IMR-90 (cell line): ENCODE data around the gene HMX1. TPM values are rescaled to one million over a fixed set of nuclear protein-coding genes. Genes with fewer than 3 reads are reported as not detected.

ENCODE experiments used
- ATAC-seq: fragments of 200-7000 bp; cut with Tn5 transposase; 2 replicates; pipeline ENCODE4 v1.9.1; 2020; ENCODE audit warnings: low read depth, mild to moderate bottlenecking, moderate library complexity
- BruUV-seq: library from RNA; stranded (reverse); fragments of 400-500 nt; replicated peaks from 2 replicates; lab custom pipeline; 2021; lab: Mats Ljungman, UMichigan
- CTCF ChIA-PET: fragments of 300-600 bp; formaldehyde crosslinking; extraction: SDS; loops from one replicate; lab custom pipeline; 2021; ENCODE audit warnings: antibody characterized with exemption; lab: Yijun Ruan, JAX
- POLR2A ChIA-PET: fragments of 300-600 bp; sonication (Branson Sonifier 250); formaldehyde crosslinking; loops from one replicate; lab custom pipeline; 2022; ENCODE audit warnings: antibody characterized with exemption; ENCODE audit not compliant: unreplicated experiment; lab: Charles Lee
- DNase-seq: peaks from one replicate; pipeline ENCODE4 v3.0.0; 2013
- H2AFZ ChIP-seq: replicated peaks from 2 replicates; pipeline ENCODE3; 2013; ENCODE audit warnings: low read length, mild to moderate bottlenecking; ENCODE audit not compliant: poor library complexity
- H2AK5ac ChIP-seq: 2 replicates; pipeline ENCODE4 v1.6.1; 2013; ENCODE audit warnings: low read depth, low read length, inconsistent platforms
- H2AK9ac ChIP-seq: replicated peaks from 2 replicates; pipeline ENCODE3; 2013; ENCODE audit warnings: mild to moderate bottlenecking, low read depth, low read length, moderate library complexity; ENCODE audit not compliant: poor library complexity
- H2BK120ac ChIP-seq: 2 replicates; pipeline ENCODE4 v1.6.1; 2013; ENCODE audit warnings: low read depth, low read length, inconsistent platforms
- H2BK15ac ChIP-seq: 3 replicates; pipeline ENCODE4 v1.6.1; 2013; ENCODE audit warnings: low read depth, low read length, inconsistent platforms
- H2BK20ac ChIP-seq: 2 replicates; pipeline ENCODE4 v1.6.1; 2013; ENCODE audit warnings: low read depth, mild to moderate bottlenecking, inconsistent platforms, low read length, moderate library complexity
- H2BK5ac ChIP-seq: 2 replicates; pipeline ENCODE4 v1.6.1; 2013; ENCODE audit warnings: mild to moderate bottlenecking, low read depth, low read length, inconsistent platforms; ENCODE audit not compliant: poor library complexity, severe bottlenecking
- H3K14ac ChIP-seq: replicated peaks from 2 replicates; pipeline ENCODE4 v1.6.1; 2013; ENCODE audit warnings: low read depth, low read length, inconsistent platforms
- H3K18ac ChIP-seq: 2 replicates; pipeline ENCODE4 v1.6.1; 2013; ENCODE audit warnings: low read depth, low read length, control low read depth
- H3K23ac ChIP-seq: 2 replicates; pipeline ENCODE4 v1.6.1; 2013; ENCODE audit warnings: low read depth, low read length, inconsistent platforms
- H3K27ac ChIP-seq: 2 replicates; pipeline ENCODE4 v1.5.1; 2013; ENCODE audit warnings: mild to moderate bottlenecking, control low read depth, low read length; ENCODE audit not compliant: insufficient read depth
- H3K27me3 ChIP-seq: 2 replicates; pipeline ENCODE4 v1.6.1; 2013; ENCODE audit warnings: low read length; ENCODE audit not compliant: control insufficient read depth, insufficient read depth
- H3K36me3 ChIP-seq: 2 replicates; pipeline ENCODE4 v1.6.1; 2013; ENCODE audit warnings: low read length, mixed read lengths; ENCODE audit not compliant: control insufficient read depth, insufficient read depth
- H3K4ac ChIP-seq: 2 replicates; pipeline ENCODE4 v1.6.1; 2013; ENCODE audit warnings: low read depth, low read length, inconsistent platforms
- H3K4me1 ChIP-seq: 2 replicates; pipeline ENCODE4 v1.6.1; 2013; ENCODE audit warnings: low read length, mixed read lengths; ENCODE audit not compliant: control insufficient read depth, insufficient read depth
- H3K4me2 ChIP-seq: 2 replicates; pipeline ENCODE4 v1.6.1; 2013; ENCODE audit warnings: low read depth, mild to moderate bottlenecking, control low read depth, low read length, moderate library complexity
- H3K4me3 ChIP-seq: 2 replicates; pipeline ENCODE4 v1.5.1; 2013; ENCODE audit warnings: low read depth, mild to moderate bottlenecking, control low read depth, low read length, moderate library complexity; ENCODE audit not compliant: insufficient read depth
- H3K56ac ChIP-seq: 2 replicates; pipeline ENCODE4 v1.6.1; 2013; ENCODE audit warnings: low read length, inconsistent platforms; ENCODE audit not compliant: insufficient read depth; ENCODE audit errors: extremely low read depth
- H3K79me1 ChIP-seq, 2 experiments: 2 replicates each; pipeline ENCODE4 v1.6.1; 2013; ENCODE audit warnings: low read length in 2 of 2, inconsistent platforms in 1 of 2, low read depth in 1 of 2
- H3K9ac ChIP-seq: 2 replicates; pipeline ENCODE4 v1.6.1; 2013; ENCODE audit warnings: low read depth, low read length, control low read depth
- H3K9me1 ChIP-seq: 2 replicates; pipeline ENCODE4 v1.6.1; 2013; ENCODE audit warnings: low read length, inconsistent platforms; ENCODE audit not compliant: insufficient read depth
- H3K9me3 ChIP-seq: 2 replicates; pipeline ENCODE4 v1.6.1; 2013; ENCODE audit warnings: low read length; ENCODE audit not compliant: control insufficient read depth, insufficient read depth
- H4K20me1 ChIP-seq: 2 replicates; pipeline ENCODE4 v1.6.1; 2013; ENCODE audit warnings: low read length, inconsistent platforms; ENCODE audit not compliant: insufficient read depth
- H4K5ac ChIP-seq: 2 replicates; pipeline ENCODE4 v1.6.1; 2013; ENCODE audit warnings: mild to moderate bottlenecking, low read depth, low read length, control low read depth
- H4K8ac ChIP-seq, 2 experiments: 2 replicates each; pipeline ENCODE4 v1.6.1; 2013; ENCODE audit warnings: low read depth in 2 of 2, low read length in 2 of 2, control low read depth in 1 of 2, inconsistent platforms in 1 of 2
- H4K91ac ChIP-seq: 2 replicates; pipeline ENCODE4 v1.6.1; 2013; ENCODE audit warnings: low read depth, low read length, inconsistent platforms; ENCODE audit not compliant: insufficient read depth
- BHLHE40 ChIP-seq: fragments of 150-350 bp; IDR thresholded peaks from 2 replicates; pipeline ENCODE4 v1.6.1; 2016; ENCODE audit warnings: mild to moderate bottlenecking, low read depth, low read length
- CEBPB ChIP-seq: IDR thresholded peaks from 2 replicates; pipeline ENCODE4 v1.6.1; 2012; ENCODE audit warnings: low read depth, low read length, improper control_type of control experiment
- CTCF ChIP-seq: conservative IDR thresholded peaks from 2 replicates; pipeline ENCODE4 v1.5.1; 2012; ENCODE audit warnings: mild to moderate bottlenecking, low read depth, low read length, improper control_type of control experiment
- MAFK ChIP-seq: IDR thresholded peaks from 2 replicates; pipeline ENCODE4 v1.6.1; 2012; ENCODE audit warnings: low read depth, low read length, improper control_type of control experiment
- MAZ ChIP-seq: IDR thresholded peaks from 2 replicates; pipeline ENCODE4 v1.6.1; 2012; ENCODE audit warnings: low read depth, mild to moderate bottlenecking, low read length, improper control_type of control experiment, moderate library complexity, borderline replicate concordance
- WGBS, 2 experiments: methylation state at CpG; one replicate each; pipeline versions ENCODE4 v1.1.5 to v1.1.7; 2013; ENCODE audit warnings: missing lambda C conversion rate in 2 of 2; ENCODE audit not compliant: insufficient read length in 1 of 2; ENCODE audit errors: extremely low coverage in 2 of 2; 5-methylcytosine and 5-hydroxymethylcytosine counted together
- dilution Hi-C: fragments of 300-500 bp; cut with HindIII; formaldehyde crosslinking; loops from one replicate; pipeline ENCODE4 v1.14.3; 2018; ENCODE audit warnings: low sequenced_read_pairs; ENCODE audit not compliant: unreplicated experiment
- in situ Hi-C: fragments of 300-500 bp; cut with MboI; formaldehyde crosslinking; loops from 3 replicates; pipeline ENCODE4 v1.14.3; 2019; ENCODE audit warnings: low sequenced_read_pairs, inconsistent platforms, mixed read lengths
- intact Hi-C: fragments of 100-400 bp; cut with micrococcal nuclease; formaldehyde crosslinking; loops from 2 replicates; pipeline ENCODE4 v1.10.0; 2022
- polyA plus RNA-seq, 3 experiments: library from polyadenylated mRNA; depleted of rRNA; stranded (reverse); fragments of >200 nt; gene quantifications; 2 replicates each; pipeline ENCODE4 v1.2.3, GENCODE V29; 2012; ENCODE audit warnings: low replicate concordance in 1 of 3
- total RNA-seq: library from RNA; depleted of rRNA; stranded (reverse); fragments of >200 nt; gene quantifications from 2 replicates; pipeline ENCODE4 v1.2.3, GENCODE V29; 2012

HMX1 gene
- total and polyA plus RNA-seq, 2 of the 4 experiments (the other 2 are of a cell fraction) = not detected

- Histone ChIP-seq H3K56ac (no peak overlapping the region), H3K4me1 (no peaks in the 10 kb centered on the region), H3K14ac (no peak overlapping the region), H2BK5ac (no peak overlapping the region), H3K18ac (no peak overlapping the region), H4K5ac (no peak overlapping the region), H3K27me3 (peaks cover 78% of the 10 kb centered on the region), H4K91ac (no peak overlapping the region), H2AK9ac (no peak overlapping the region), H2BK15ac (no peak overlapping the region), H2AFZ (no peak overlapping the region), H3K9me1 (no peaks in the 10 kb centered on the region), H3K23ac (no peak overlapping the region), H3K4ac (no peak overlapping the region), H4K20me1 (no peaks in the 10 kb centered on the region), H3K9me3 (no peaks in the 10 kb centered on the region), H3K27ac (no peak overlapping the region), H3K79me1 (no peaks in the 10 kb centered on the region), H3K4me2 (no peak overlapping the region), H2BK20ac (no peak overlapping the region), H2AK5ac (no peak overlapping the region), H3K36me3 (no peaks in the 10 kb centered on the region), H4K8ac (no peak overlapping the region), H3K4me3 (no peak overlapping the region), H3K9ac (no peak overlapping the region), H2BK120ac (no peak overlapping the region)
- TF ChIP-seq MAFK (no peak), CTCF (no peak), MAZ (no peak), BHLHE40 (no peak), CEBPB (no peak)
- ChIA-PET POLR2A (no interaction called here), CTCF (no interaction called here)
- WGBS, 2 experiments = no CpG with 5 or more reads among the region's 19 CpGs
- no TSS peak for BruUV-seq
- intact Hi-C loops (no loop called here), dilution Hi-C loops (no loop called here), in situ Hi-C loops (no loop called here)
- DNase-seq (no peak), ATAC-seq (no peak)
Observed at GRCh38 chr4:8858701-8859210, 12.9 kb downstream of the HMX1 start.
